ENCODE results near the gene GOLT1B.

The GOLT1B gene

DNA sequence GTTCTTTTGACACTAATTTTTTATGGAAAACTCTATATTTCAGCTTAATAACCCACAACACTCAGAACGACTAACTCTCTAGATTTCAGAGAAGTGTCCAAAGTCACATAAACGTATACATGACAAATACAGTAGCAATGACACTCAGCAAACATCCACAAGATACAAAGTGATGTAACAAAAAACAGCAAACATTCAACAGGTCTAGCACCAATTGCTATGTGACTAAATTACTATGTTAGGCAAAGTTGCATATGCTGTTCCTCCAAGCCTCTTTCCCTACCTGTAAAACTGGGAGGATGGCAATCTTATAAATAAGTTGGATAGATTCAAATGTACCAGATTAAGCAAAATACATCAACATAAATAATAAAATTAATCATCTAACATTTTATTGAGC, 1.8 kb upstream of the GOLT1B start:
- TF ChIP-seq, protein P1, sequence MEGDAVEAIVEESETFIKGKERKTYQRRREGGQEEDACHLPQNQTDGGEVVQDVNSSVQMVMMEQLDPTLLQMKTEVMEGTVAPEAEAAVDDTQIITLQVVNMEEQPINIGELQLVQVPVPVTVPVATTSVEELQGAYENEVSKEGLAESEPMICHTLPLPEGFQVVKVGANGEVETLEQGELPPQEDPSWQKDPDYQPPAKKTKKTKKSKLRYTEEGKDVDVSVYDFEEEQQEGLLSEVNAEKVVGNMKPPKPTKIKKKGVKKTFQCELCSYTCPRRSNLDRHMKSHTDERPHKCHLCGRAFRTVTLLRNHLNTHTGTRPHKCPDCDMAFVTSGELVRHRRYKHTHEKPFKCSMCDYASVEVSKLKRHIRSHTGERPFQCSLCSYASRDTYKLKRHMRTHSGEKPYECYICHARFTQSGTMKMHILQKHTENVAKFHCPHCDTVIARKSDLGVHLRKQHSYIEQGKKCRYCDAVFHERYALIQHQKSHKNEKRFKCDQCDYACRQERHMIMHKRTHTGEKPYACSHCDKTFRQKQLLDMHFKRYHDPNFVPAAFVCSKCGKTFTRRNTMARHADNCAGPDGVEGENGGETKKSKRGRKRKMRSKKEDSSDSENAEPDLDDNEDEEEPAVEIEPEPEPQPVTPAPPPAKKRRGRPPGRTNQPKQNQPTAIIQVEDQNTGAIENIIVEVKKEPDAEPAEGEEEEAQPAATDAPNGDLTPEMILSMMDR (IDR thresholded peaks at IDR 0.05; ENCODE audit: low read depth, low read length) = no peak

DNA sequence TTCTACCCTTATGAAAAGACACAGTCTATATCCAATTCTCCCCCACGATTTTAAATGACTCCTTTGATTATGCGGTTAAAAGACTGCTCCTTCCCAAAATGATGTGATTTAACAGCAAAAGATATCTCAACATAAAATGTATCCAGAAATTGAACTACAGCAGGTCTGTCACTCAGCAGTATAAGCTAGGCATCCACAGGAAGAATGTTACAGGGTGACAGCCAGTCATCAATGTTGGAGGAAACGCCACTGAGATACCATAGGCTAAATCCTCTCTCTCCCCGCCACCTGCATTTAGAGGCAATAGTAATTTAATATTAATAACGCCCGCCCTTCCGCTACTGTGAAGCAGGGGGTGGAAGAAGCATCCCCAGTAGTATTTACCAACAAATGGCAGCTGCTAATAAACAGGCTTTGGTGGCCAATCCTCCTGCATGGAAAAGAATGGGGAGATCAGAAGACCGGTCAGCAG, 767 bp upstream of the GOLT1B start:
- H3K9me3 ChIP-seq = no peaks in the 10 kb centered on the region
- TF ChIP-seq, protein P1 (IDR thresholded peaks at IDR 0.05; ENCODE audit: low read depth, low read length) = no peak
- no peak for DNase-seq
- H3K4me1 ChIP-seq = no peaks in the 10 kb centered on the region
- no peaks in the 10 kb centered on the region for H3K27me3 ChIP-seq
- no peaks in the 10 kb centered on the region for H3K36me3 ChIP-seq
- peak overlapping the region; percentile 90 for H3K4me3 ChIP-seq (ENCODE audit: low read depth, low read length)

More for the DNA sequence above, 1.8 kb upstream of the GOLT1B start:
- no peak overlapping the region for H3K4me3 ChIP-seq (ENCODE audit: low read depth, low read length)
- DNase-seq = no peak
- H3K9me3 ChIP-seq = no peaks in the 10 kb centered on the region
- no peaks in the 10 kb centered on the region for H3K36me3 ChIP-seq
- no peaks in the 10 kb centered on the region for H3K27me3 ChIP-seq
- no peaks in the 10 kb centered on the region for H3K4me1 ChIP-seq

DNA sequence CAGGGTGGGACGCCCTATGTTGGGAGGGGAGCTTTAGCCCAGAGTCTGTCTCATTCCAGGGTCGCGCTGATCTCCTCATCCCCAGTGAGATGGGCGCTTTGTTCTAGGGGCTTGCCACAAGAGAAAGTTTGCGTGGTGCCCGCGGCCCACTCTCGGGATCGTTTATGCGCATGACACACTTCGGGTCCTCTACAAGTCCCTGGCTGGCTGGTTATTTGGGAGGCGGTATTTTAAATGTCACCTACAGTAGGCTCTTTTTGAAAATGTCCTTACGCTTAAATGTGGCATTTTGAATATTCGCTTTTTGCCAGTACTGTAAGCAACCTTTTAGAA, 541 bp downstream of the GOLT1B start:
- Histone ChIP-seq H3K4me3 (ENCODE audit: low read depth, low read length) (peak overlapping the region; percentile 90), H3K36me3 (no peaks in the 10 kb centered on the region), H3K9me3 (no peaks in the 10 kb centered on the region), H3K27me3 (no peaks in the 10 kb centered on the region), H3K4me1 (no peaks in the 10 kb centered on the region)
- TF ChIP-seq, protein P1 (IDR thresholded peaks at IDR 0.05; ENCODE audit: low read depth, low read length) = no peak
- no peak for DNase-seq

DNA sequence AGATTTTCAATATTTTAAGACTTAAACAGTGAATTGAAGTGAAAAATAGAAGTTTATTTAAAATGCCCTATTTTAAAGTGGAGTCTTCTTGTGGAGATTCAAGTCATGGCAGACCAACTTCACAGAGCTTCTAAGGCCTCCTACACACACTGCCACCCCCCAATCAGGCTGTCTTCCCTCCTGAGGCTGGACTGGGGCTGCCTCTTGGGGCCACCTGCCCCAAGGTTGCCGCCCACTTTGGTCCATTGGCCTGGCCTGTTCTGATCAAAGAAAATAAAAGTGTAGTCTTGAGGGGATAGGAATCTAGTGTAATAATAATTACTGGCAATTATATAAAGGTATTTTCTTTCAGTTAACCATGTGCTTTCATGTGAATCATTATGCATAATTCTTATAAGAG, 1.3 kb downstream of the GOLT1B start:
- TF ChIP-seq, protein P1 (IDR thresholded peaks at IDR 0.05; ENCODE audit: low read depth, low read length) = no peak

DNA sequence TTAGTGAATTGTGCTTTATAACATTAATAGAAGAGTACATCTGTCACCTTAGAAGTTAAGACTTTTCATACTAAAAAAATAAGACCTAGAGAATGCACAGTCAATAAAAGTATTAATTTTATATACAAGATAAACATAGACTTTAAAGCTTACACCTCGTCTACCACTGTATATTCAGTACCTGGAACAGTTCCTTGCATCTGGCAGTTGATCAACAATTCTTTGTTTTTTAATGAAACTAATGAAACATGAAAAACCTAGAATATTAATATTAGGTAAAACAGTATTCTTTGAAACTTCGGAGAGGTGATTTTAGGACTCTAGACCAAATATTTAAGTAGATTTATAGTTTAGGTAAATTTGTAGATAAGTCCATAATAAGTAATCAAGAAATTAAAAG, 4.3 kb downstream of the GOLT1B start:
- Histone ChIP-seq H3K36me3 (peaks cover 8% of the 10 kb centered on the region), H3K27me3 (no peaks in the 10 kb centered on the region), H3K4me1 (no peaks in the 10 kb centered on the region), H3K9me3 (no peaks in the 10 kb centered on the region), H3K4me3 (ENCODE audit: low read depth, low read length) (no peak overlapping the region)
- TF ChIP-seq, protein P1 (IDR thresholded peaks at IDR 0.05; ENCODE audit: low read depth, low read length) = no peak
- no peak for DNase-seq

More for the DNA sequence above, 1.3 kb downstream of the GOLT1B start:
- DNase-seq = no peak
- Histone ChIP-seq H3K9me3 (no peaks in the 10 kb centered on the region), H3K4me3 (ENCODE audit: low read depth, low read length) (peak overlapping the region; percentile 90), H3K27me3 (no peaks in the 10 kb centered on the region), H3K36me3 (peaks cover 2% of the 10 kb centered on the region), H3K4me1 (no peaks in the 10 kb centered on the region)

DNA sequence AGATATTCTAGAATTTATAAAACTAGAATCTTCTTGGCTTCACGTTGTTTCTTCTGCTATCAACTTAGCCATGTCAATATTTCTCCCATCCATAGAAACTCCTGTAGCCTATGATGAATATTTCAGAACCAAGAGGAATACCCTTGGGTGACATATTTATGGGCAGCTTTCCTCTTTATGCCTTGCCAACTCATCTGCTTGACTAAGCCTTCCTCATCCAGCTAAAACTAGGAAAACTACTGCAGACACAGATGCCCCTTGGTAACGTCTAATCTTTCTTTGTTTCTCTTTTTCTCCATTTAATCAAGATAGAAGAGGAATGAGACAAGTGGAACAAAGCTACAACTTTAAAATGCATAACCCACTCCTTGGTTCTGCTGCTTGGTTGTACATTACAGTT, 6.3 kb downstream of the GOLT1B start:
- H3K9me3 ChIP-seq = no peaks in the 10 kb centered on the region
- TF ChIP-seq, protein P1 (IDR thresholded peaks at IDR 0.05; ENCODE audit: low read depth, low read length) = no peak
- no peak for DNase-seq
- H3K27me3 ChIP-seq = no peaks in the 10 kb centered on the region
- no peaks in the 10 kb centered on the region for H3K4me1 ChIP-seq
- H3K4me3 ChIP-seq (ENCODE audit: low read depth, low read length) = no peak overlapping the region
- H3K36me3 ChIP-seq = peaks cover 8% of the 10 kb centered on the region
